ENCODE measurements around the gene TOR2A. TPM values are rescaled to one million over a fixed set of nuclear protein-coding genes. Genes with fewer than 3 reads are reported as not detected.

TOR2A gene
- 20.5 TPM for total RNA-seq (2013)
- 10 to 100 TPM; 57.4 to 63.8 (median 60.0) TPM for polyA plus RNA-seq
- 17.7 and 28.1 TPM in 2 replicates for polyA minus RNA-seq
- total RNA-seq = 6.7 to 24.6 (median 20.8) reads per million in 11 experiments

- Histone ChIP-seq H3K4me2 (replicated peaks; ENCODE audit: extremely low read depth, low read length, poor library complexity, severe bottlenecking) (peak within 1 kb of the TSS; percentile 74), H3K27me3 (ENCODE audit: control insufficient read depth in 2 of 2, insufficient read depth in 2 of 2, low read length in 2 of 2) (no peaks in the 10 kb centered on the region), H3K9me3 (replicated peaks in 1 of 2; ENCODE audit: control insufficient read depth in 1 of 2, insufficient read depth in 1 of 2, low read length in 2 of 2) (no peaks in the 10 kb centered on the region), H3K36me3 (replicated peaks in 1 of 2; ENCODE audit: control insufficient read depth in 1 of 2, insufficient read depth in 2 of 2, low read length in 2 of 2) (peaks cover 37 to 56% of the 10 kb centered on the region in 2 donors), H3K9ac (ENCODE audit: insufficient read depth, low read length, poor library complexity, severe bottlenecking) (peak within 1 kb of the TSS; percentile 95), H3K4me3 (replicated peaks in 1 of 3; ENCODE audit: low read depth in 2 of 3, low read length in 3 of 3) (peak within 1 kb of the TSS; percentile 46 to 76 (median 54)), H3K4me1 (ENCODE audit: control insufficient read depth in 1 of 2, insufficient read depth in 2 of 2, low read length in 2 of 2) (peaks cover 19 to 25% of the 10 kb centered on the region in 2 donors), H4K20me1 (ENCODE audit: insufficient read depth, low read length) (peaks cover 61% of the 10 kb centered on the region), H3K79me2 (ENCODE audit: insufficient read depth, low read length) (no peaks in the 10 kb centered on the region), H3K27ac (ENCODE audit: low read depth in 1 of 2, low read length in 2 of 2) (peak within 1 kb of the TSS; percentile 76 to 90), H2AFZ (ENCODE audit: insufficient read depth, low read depth, low read length, poor library complexity, severe bottlenecking) (peak within 1 kb of the TSS; percentile 55)
- intact Hi-C loops (cut with micrococcal nuclease) = loop anchor here (1.0 to 5.0 kb wide), 8 partner anchors 36 to 230 kb away; partner anchors contain the start of gene ST6GALNAC4 (in 1 of the 2)
- peak within 1 kb of the TSS; percentile 90 to 95 (median 93) for H3K27ac Mint-ChIP-seq
- peak within 1 kb of the TSS; percentile 75 to 81 for H3K4me3 Mint-ChIP-seq
- under 1% methylated on average over 74 of the region's 76 CpGs for WGBS (ENCODE audit: insufficient coverage)
- peaks cover 0 to 1% (median 0%) of the 10 kb centered on the region in 7 donors for H3K9me3 Mint-ChIP-seq
- peaks cover 0 to 3% (median 0%) of the 10 kb centered on the region in 3 donors for H3K27me3 Mint-ChIP-seq (ENCODE audit: low read depth in 3 of 3)
- DNase-seq = peak; percentile 97 to 99 (median 98)
- H3K4me1 Mint-ChIP-seq = peaks cover 17% of the 10 kb centered on the region
- H3K36me3 Mint-ChIP-seq = peaks cover 36 to 60% of the 10 kb centered on the region in 2 donors
- TF ChIP-seq CTCF (IDR thresholded peaks at IDR 0.05) = peak; percentile 82
Observed at GRCh38 chr9:127734747-127735529, at the start of gene TOR2A. Gene TOR2A, minus strand, starts transcription at chr9:127735294. Its CDS starts 24 bp downstream, at chr9:127735270.

All from CD14-positive monocyte (primary cell).